Testis (tissue), 2 donors: ENCODE measurements around the gene VLDLR.

ENCODE experiments used
- CTCF ChIP-seq, 3 experiments: fragments of 450-650 bp in 2 of 3; fragments of 200-600 bp in 1 of 3; sonication (generic) in 1 of 3; IDR thresholded peaks; one replicate each; pipeline ENCODE4 v1.5.1; 2016 to 2019; ENCODE audit warnings: antibody characterized with exemption in 3 of 3, mild to moderate bottlenecking in 2 of 3, moderate library complexity in 1 of 3
- POLR2A ChIP-seq: fragments of 450-650 bp; IDR thresholded peaks from one replicate; pipeline ENCODE4 v1.6.1; 2017; ENCODE audit warnings: antibody characterized with exemption, mild to moderate bottlenecking, moderate library complexity

DNA sequence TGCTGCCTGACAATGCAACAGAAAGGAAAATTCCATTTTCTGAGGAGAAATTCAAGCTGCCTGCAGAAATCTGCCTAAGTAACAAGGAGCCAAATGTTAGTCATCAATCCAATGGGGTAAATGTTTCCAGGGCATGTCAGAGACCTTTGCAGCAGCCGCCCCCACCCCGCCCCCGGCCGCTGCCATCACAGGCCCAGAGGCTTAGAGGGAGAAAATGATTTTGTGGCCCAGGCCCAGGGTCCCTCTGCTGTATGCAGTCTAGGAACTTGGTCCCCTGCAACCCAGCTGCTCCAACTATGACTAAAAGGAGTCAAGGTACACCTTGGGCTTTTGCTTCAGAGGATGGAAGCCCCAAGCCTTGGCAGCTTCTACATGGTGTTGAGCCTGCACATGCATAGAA is 45.0 kb downstream of the VLDLR start:
- no peak for TF ChIP-seq CTCF (IDR thresholded peaks at IDR 0.05)
- no peak for TF ChIP-seq POLR2A
